ENCODE results near the gene UBE2O. TPM values are rescaled to one million over a fixed set of nuclear protein-coding genes. Genes with fewer than 3 reads are reported as not detected.
A peak's percentile ranks its signal among the peaks of the same experiment; 100 is the strongest.

Gene UBE2O
- total and polyA plus RNA-seq, 9 donors, result 8.3 to 37.2 (median 27.9) TPM

DNA sequence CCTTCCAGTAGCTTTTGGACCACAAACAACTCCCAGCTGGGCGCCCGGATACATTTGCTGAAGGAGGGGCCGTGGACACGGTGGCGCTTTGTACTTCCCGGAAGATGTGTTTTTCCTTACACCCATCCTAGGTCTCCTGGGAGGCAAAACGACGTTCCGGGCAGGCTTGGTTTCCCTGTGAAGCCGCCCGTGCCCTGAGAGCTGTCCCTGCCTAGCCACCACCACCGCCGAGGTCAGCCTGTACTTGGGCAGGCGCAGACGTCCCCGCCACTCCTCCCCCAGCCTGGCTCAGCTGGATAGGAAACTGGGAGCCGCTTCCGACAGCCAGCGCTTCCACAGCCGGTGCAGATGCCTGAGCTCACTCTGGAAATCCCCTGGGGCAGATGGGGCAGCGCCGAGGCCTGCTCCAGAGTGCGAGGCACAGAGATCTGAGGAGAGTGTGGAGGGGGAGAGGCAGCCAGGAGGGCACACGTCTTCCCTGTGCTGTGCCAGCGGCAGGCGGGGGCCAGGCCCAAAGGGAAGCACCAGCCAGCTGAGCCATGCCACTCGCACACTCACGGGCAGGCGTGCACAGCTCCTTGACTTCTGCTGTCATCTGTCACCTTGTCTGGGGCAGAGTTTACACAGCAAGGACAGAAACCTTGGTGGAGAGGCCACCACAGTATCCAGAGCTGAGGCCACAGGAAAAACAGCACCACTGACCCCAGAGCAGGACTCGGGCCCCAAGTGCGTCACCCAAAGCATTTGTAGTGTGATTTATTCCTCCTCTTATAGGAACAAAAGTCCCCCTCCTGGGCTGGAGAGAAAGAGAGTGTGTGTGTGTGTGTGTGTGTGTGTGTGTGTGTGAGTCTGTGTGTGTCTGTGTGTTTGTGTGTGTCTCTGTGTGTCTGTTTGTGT is 45.3 kb upstream of the UBE2O start:
- Histone ChIP-seq H3K27me3 (no peaks in the 10 kb centered on the region), H3K4me1 (ENCODE audit: insufficient read depth) (peaks cover 30% of the 10 kb centered on the region), H3K36me3 (no peaks in the 10 kb centered on the region), H3K27ac (peak overlapping the region in 1 of 2 donors; percentile 34), H3K4me3 (no peak overlapping the region), H3K9me3 (no peaks in the 10 kb centered on the region)
- intact Hi-C loops (cut with DNase I), result no loop called here
- peak; percentile 68 to 85 (median 75) for DNase-seq
- WGBS, 3 donors, result 16 to 29% (median 18%) methylated on average over 26 to 31 of the region's 31 CpGs
- TF ChIP-seq, protein P1, sequence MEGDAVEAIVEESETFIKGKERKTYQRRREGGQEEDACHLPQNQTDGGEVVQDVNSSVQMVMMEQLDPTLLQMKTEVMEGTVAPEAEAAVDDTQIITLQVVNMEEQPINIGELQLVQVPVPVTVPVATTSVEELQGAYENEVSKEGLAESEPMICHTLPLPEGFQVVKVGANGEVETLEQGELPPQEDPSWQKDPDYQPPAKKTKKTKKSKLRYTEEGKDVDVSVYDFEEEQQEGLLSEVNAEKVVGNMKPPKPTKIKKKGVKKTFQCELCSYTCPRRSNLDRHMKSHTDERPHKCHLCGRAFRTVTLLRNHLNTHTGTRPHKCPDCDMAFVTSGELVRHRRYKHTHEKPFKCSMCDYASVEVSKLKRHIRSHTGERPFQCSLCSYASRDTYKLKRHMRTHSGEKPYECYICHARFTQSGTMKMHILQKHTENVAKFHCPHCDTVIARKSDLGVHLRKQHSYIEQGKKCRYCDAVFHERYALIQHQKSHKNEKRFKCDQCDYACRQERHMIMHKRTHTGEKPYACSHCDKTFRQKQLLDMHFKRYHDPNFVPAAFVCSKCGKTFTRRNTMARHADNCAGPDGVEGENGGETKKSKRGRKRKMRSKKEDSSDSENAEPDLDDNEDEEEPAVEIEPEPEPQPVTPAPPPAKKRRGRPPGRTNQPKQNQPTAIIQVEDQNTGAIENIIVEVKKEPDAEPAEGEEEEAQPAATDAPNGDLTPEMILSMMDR (IDR thresholded peaks at IDR 0.05), result no peak
- TF ChIP-seq POLR2A (IDR thresholded peaks at IDR 0.05), result no peak
- TF ChIP-seq EP300 (IDR thresholded peaks at IDR 0.05), result no peak

DNA sequence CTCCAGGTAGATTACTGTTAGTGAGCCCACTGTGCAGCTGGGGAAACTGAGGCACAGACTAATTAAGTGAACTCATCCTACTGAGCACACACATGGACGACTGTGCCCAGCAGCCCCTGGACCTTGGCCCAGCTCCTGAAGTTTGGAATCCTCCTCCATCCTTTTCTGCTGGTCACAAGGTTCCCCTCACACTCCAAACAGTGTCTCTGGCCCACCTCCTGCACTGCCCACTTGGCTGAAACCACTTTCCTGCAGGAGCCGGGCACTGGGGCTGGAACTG is 44.7 kb upstream of the UBE2O start:
- no peak for DNase-seq
- Histone ChIP-seq H3K36me3 (no peaks in the 10 kb centered on the region), H3K4me3 (no peak overlapping the region), H3K27me3 (no peaks in the 10 kb centered on the region), H3K27ac (peak overlapping the region in 1 of 2 donors; percentile 34), H3K9me3 (no peaks in the 10 kb centered on the region), H3K4me1 (ENCODE audit: insufficient read depth) (peaks cover 34% of the 10 kb centered on the region)
- TF ChIP-seq POLR2A (IDR thresholded peaks at IDR 0.05) (no peak), EP300 (IDR thresholded peaks at IDR 0.05) (no peak)
- TF ChIP-seq, protein P1 (IDR thresholded peaks at IDR 0.05), result no peak
- WGBS, 3 donors, result 12 to 25% (median 16%) methylated on average over 2 of the region's 2 CpGs
- intact Hi-C loops (cut with DNase I), result no loop called here

DNA sequence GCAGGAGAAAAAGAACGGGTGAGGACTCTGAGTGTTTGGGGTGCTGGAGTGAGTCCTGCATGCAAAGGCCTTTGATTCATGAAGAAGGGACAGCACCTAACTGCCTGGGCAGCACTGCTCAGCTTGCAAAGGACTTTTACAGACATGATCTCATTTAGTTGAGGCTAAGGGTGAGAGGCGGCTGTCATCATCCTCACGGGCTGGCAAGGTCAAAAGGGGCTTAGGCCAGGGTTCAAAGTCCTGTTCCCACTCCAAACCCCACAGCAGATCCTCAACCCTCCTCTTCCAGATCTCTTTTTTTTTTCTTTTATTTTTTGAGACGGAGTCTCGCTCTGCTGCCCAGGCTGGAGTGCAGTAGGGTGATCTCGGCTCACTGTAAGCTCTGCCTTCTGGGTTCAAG is 43.5 kb upstream of the UBE2O start:
- WGBS, 3 donors, result 88 to 94% (median 89%) methylated on average over 6 of the region's 6 CpGs
- H3K36me3 ChIP-seq, result no peaks in the 10 kb centered on the region

DNA sequence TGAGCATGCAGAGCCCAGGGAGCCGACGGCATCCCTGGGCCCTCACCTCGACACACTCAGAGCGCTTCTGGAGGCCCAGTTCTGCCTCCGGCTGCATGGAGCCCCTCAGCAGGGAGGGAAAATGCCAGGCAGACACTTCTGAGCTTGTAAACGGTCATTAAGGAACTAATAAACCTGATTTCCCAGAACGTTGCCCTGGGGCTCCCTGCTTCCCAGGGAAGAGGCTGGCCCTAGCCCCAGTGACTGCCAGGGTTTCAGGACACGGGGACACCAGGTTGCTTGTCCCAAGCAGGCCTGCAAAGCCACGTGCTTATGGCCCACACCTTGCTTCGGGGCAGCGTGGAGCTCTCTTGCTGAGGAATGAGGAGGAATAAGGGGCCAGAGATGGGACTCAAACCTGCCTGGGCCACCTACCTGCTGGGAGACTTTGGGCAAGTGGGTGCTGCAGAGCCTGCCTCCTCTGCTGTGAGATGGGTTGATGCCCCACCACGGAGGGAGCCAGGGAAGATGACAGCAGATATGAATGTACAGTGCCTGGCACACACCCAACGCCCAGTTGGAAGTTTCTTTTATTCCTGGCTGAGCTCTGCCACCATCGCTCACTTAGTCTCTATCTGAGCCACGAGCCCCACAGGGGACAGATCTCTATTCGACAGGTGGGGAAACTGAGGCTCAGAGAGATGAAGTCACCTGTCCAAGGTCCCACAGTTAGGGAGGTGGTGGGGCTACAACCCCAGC is 42.9 kb upstream of the UBE2O start:
- TF ChIP-seq EP300 (IDR thresholded peaks at IDR 0.05) (no peak), POLR2A (IDR thresholded peaks at IDR 0.05) (no peak)
- TF ChIP-seq, protein P1 (IDR thresholded peaks at IDR 0.05), result no peak
- no peak overlapping the region for H3K27ac ChIP-seq

More for the DNA sequence above, 43.5 kb upstream of the UBE2O start:
- no peak for DNase-seq
- H3K9me3 ChIP-seq, result no peaks in the 10 kb centered on the region
- TF ChIP-seq, protein P1 (IDR thresholded peaks at IDR 0.05), result no peak
- no peak for TF ChIP-seq POLR2A (IDR thresholded peaks at IDR 0.05)
- TF ChIP-seq EP300 (IDR thresholded peaks at IDR 0.05), result no peak
- H3K27me3 ChIP-seq, result no peaks in the 10 kb centered on the region
- no peak overlapping the region for H3K27ac ChIP-seq
- intact Hi-C loops (cut with DNase I), result no loop called here
- peaks cover 30% of the 10 kb centered on the region for H3K4me1 ChIP-seq (ENCODE audit: insufficient read depth)
- no peak overlapping the region for H3K4me3 ChIP-seq

More for the DNA sequence above, 42.9 kb upstream of the UBE2O start:
- WGBS, 3 donors, result 79 to 85% (median 82%) methylated on average over 16 of the region's 16 CpGs
- H3K9me3 ChIP-seq, result no peaks in the 10 kb centered on the region
- no peaks in the 10 kb centered on the region for H3K27me3 ChIP-seq
- H3K4me1 ChIP-seq (ENCODE audit: insufficient read depth), result peaks cover 30% of the 10 kb centered on the region
- no peak for DNase-seq
- H3K4me3 ChIP-seq, result no peak overlapping the region
- H3K36me3 ChIP-seq, result no peaks in the 10 kb centered on the region
- intact Hi-C loops (cut with DNase I), result no loop called here

Data from ovary (tissue), 9 donors.